ENCODE data around the gene ERICH3.

The ERICH3 gene

DNA sequence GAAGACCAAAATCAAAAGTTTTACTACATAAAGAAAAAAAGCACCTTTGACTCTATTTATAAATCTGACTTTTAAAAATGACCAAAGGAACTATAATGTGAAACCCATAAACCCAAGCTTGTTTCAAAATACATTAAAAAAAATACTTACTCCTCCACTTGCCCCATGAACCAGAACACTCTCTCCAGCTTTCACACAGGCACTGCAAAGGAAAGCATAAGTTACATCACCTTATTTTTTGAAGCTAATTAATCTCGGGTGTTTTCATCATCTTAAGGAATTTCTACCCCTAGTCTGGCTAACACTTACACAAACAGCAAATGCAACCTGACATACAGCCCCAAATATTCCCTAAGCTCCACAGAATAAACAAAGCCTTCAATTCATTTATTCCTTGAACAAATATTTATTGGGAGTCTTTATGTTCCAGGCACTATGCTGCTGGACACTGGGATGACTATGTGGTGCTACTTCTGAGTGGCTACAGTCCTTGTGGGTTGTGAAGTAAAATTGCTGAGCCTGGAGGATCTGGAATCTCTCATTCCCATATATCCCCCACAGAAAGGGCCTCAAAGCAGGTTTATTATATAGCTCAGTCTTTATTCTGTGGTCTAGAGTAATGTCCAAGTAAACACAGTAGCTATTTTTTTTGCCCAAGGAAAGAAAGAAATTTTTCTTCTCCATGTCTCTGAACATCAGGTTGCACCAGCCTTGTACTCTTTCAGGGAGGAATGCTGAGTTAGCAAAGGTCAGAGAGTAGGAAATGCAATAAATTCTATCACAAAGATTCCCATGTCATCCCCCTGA is 41.0 kb upstream of the ERICH3 start:
- peak; percentile 31 for DNase-seq (ENCODE audit: low spot score)
- in situ Hi-C loops (cut with MboI; ENCODE audit: low pct_unique_long_range_greater_than_20kb, low sequenced_read_pairs, unreplicated experiment) = no loop called here
- TF ChIP-seq, protein P1, sequence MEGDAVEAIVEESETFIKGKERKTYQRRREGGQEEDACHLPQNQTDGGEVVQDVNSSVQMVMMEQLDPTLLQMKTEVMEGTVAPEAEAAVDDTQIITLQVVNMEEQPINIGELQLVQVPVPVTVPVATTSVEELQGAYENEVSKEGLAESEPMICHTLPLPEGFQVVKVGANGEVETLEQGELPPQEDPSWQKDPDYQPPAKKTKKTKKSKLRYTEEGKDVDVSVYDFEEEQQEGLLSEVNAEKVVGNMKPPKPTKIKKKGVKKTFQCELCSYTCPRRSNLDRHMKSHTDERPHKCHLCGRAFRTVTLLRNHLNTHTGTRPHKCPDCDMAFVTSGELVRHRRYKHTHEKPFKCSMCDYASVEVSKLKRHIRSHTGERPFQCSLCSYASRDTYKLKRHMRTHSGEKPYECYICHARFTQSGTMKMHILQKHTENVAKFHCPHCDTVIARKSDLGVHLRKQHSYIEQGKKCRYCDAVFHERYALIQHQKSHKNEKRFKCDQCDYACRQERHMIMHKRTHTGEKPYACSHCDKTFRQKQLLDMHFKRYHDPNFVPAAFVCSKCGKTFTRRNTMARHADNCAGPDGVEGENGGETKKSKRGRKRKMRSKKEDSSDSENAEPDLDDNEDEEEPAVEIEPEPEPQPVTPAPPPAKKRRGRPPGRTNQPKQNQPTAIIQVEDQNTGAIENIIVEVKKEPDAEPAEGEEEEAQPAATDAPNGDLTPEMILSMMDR (IDR thresholded peaks at IDR 0.05; ENCODE audit: extremely low read depth, insufficient read depth, missing control alignments) = no peak

DNA sequence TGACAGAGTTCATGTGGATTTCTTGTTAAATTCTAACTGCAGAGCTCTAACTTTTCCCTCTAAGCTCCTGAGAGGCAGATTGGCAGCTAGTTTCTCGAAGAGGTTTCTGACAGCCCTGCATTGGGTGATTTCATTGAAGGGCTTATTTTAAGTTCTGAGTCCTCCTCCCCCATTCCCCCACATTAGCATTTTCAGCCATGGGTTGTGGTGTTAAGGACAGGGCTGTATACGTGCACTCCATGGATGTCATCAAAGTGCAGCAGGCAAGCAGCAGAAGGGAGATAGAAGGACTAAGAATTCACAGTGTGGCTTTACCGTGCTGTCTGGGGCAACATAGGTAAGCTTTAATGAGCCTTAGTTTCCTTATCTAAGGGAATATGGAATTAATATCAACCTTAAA is 40.3 kb upstream of the ERICH3 start:
- TF ChIP-seq, protein P1 (IDR thresholded peaks at IDR 0.05; ENCODE audit: extremely low read depth, insufficient read depth, missing control alignments) = no peak
- DNase-seq (ENCODE audit: low spot score) = no peak
- in situ Hi-C loops (cut with MboI; ENCODE audit: low pct_unique_long_range_greater_than_20kb, low sequenced_read_pairs, unreplicated experiment) = no loop called here

DNA sequence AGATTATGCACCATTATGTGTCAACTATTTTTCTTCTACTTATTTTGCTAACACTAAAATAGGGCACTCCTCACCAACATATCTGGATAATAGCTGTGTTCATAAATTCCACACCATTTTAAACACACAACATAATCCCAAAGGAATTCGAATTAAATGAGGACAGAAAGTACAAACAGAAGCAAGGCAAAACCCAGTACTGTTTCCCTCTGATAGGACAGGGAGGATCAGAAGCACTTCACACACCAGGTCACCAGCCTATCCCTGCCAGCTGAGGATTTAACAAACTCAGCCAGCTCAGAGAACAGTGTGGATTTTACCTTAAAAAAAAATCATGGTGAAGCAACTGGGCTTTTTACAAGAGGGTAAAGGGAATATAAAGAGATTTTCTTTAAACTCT is 39.3 kb upstream of the ERICH3 start:
- DNase-seq (ENCODE audit: low spot score) = no peak
- TF ChIP-seq, protein P1 (IDR thresholded peaks at IDR 0.05; ENCODE audit: extremely low read depth, insufficient read depth, missing control alignments) = no peak
- in situ Hi-C loops (cut with MboI; ENCODE audit: low pct_unique_long_range_greater_than_20kb, low sequenced_read_pairs, unreplicated experiment) = no loop called here

DNA sequence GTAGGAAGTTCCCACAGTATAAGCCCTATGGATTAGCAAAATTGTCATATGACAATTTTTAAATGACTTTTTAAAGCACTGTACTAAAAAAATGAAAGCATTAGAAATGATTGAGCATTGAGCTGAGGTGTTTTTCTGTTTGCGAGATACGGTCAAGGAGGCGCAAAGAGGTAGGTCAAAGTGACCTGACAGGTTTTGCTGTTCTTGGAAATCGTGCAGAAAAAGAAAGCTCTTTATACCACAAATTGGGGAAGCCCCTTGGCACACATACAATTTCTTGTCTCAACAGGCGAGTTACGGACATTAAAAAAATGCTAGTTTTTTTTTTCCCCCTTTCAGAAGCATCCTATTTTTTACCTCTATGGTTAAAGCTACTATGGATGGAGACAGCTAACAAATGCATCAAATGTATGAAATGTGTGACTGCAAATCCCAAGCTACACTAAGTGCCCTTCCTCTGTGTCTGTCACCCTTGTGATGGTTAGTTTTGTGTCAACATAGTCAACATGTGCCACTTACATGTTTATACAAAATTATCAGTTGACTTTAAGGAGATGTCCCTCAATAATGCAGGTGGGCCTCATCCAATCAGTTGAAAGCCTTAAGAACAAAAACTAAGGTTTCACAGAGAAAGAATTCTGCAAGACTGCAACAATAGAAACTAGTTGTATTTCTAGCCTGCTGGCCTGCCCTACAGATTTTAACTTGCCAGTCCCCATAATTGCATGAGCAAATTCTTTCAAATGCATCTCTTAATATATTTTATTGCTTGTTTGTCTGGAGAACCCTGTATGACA is 30.0 kb upstream of the ERICH3 start:
- DNase-seq (ENCODE audit: low spot score) = no peak
- in situ Hi-C loops (cut with MboI; ENCODE audit: low pct_unique_long_range_greater_than_20kb, low sequenced_read_pairs, unreplicated experiment) = no loop called here
- TF ChIP-seq, protein P1 (IDR thresholded peaks at IDR 0.05; ENCODE audit: extremely low read depth, insufficient read depth, missing control alignments) = no peak

DNA sequence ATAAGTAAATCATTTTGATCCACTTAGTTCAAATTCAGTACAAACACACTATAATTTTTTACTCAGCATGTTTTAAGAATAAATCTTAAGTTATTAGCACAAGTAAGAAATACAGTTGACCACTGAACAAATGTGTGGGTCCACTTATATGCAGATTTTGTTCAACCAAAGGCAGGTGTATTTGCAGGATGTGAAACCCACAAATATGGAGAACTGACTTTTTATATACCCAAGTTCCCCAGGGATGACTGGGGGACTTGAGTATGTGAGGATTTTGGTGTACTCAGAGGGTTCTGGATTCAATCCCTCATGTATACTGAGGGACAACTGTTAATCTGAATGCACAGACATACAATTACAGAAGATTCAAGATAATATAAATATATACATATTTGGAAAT is 25.7 kb upstream of the ERICH3 start:
- DNase-seq (ENCODE audit: low spot score) = no peak
- TF ChIP-seq, protein P1 (IDR thresholded peaks at IDR 0.05; ENCODE audit: extremely low read depth, insufficient read depth, missing control alignments) = no peak
- in situ Hi-C loops (cut with MboI; ENCODE audit: low pct_unique_long_range_greater_than_20kb, low sequenced_read_pairs, unreplicated experiment) = loop anchor here (25.0 kb wide), 1 partner anchor 862 kb away; no protein-coding TSS in a partner anchor

DNA sequence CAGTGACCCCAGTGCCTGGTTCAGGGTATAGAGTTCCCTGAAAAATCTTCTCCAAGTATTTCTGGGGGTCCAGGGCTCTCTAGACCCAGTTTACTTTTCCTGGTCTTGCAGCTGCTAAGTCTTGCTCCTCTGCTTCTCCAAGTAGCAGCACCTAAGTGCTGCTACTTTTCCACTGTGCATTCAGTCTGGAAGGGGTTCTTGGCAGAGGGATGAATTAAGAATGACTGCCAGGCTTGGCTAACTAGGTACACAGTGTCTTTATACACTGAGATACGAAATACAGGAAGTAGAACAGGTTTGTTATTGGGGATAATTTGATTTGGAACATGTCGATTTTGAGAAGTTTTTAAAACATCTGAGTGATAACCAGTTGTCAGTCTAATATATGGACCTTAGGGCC is 24.2 kb upstream of the ERICH3 start:
- DNase-seq (ENCODE audit: low spot score) = no peak
- TF ChIP-seq, protein P1 (IDR thresholded peaks at IDR 0.05; ENCODE audit: extremely low read depth, insufficient read depth, missing control alignments) = no peak
- in situ Hi-C loops (cut with MboI; ENCODE audit: low pct_unique_long_range_greater_than_20kb, low sequenced_read_pairs, unreplicated experiment) = loop anchor here (25.0 kb wide), 1 partner anchor 861 kb away; no protein-coding TSS in a partner anchor
